ENCODE data around the gene FHOD3.

The FHOD3 gene

GRCh38 chr18:36387310-36387709 lies 89.8 kb downstream of the FHOD3 start:
- DNase-seq = no peak

- DNase-seq = no peak
Observed at GRCh38 chr18:36388310-36388709, 90.8 kb downstream of the FHOD3 start.

GRCh38 chr18:36389027-36389426 lies 91.5 kb downstream of the FHOD3 start:
- DNase-seq = no peak

- DNase-seq = no peak
Observed at GRCh38 chr18:36389811-36390581, 92.5 kb downstream of the FHOD3 start.

- DNase-seq = no peak
Observed at GRCh38 chr18:36391426-36392145, 94.1 kb downstream of the FHOD3 start.

GRCh38 chr18:36392164-36392978 lies 94.9 kb downstream of the FHOD3 start:
- DNase-seq = no peak

GRCh38 chr18:36392979-36393287 lies 95.4 kb downstream of the FHOD3 start:
- no peak for DNase-seq

GRCh38 chr18:36394486-36394885 lies 97.0 kb downstream of the FHOD3 start:
- no peak for DNase-seq

GRCh38 chr18:36396190-36396589 lies 98.7 kb downstream of the FHOD3 start:
- DNase-seq = no peak

- DNase-seq = no peak
Observed at GRCh38 chr18:36397033-36397432, 99.5 kb downstream of the FHOD3 start.

- DNase-seq = no peak
Observed at GRCh38 chr18:36398419-36398818, 100.9 kb downstream of the FHOD3 start.

GRCh38 chr18:36399055-36399454 lies 101.5 kb downstream of the FHOD3 start:
- DNase-seq = no peak

GRCh38 chr18:36401462-36401861 lies 103.9 kb downstream of the FHOD3 start:
- DNase-seq = no peak

GRCh38 chr18:36402765-36403396 lies 105.4 kb downstream of the FHOD3 start:
- DNase-seq = no peak

- no peak for DNase-seq
Observed at GRCh38 chr18:36403896-36404820, 106.6 kb downstream of the FHOD3 start.

- DNase-seq = no peak
Observed at GRCh38 chr18:36405611-36406010, 108.1 kb downstream of the FHOD3 start.

GRCh38 chr18:36406805-36407204 lies 109.3 kb downstream of the FHOD3 start:
- no peak for DNase-seq

- no peak for DNase-seq
Observed at GRCh38 chr18:36408606-36409005, 111.1 kb downstream of the FHOD3 start.

GRCh38 chr18:36409779-36410178 lies 112.3 kb downstream of the FHOD3 start:
- DNase-seq = no peak

GRCh38 chr18:36410346-36410745 lies 112.8 kb downstream of the FHOD3 start:
- no peak for DNase-seq

- no peak for DNase-seq
Observed at GRCh38 chr18:36411745-36412168, 114.2 kb downstream of the FHOD3 start.

GRCh38 chr18:36412778-36413177 lies 115.3 kb downstream of the FHOD3 start:
- no peak for DNase-seq
